Tibial nerve (tissue), 4 donors: Measurements from ENCODE around the gene SIM1.

ENCODE experiments used
- EP300 ChIP-seq, 2 donors: sonication (generic); formaldehyde crosslinking; IDR thresholded peaks; one replicate each; pipeline ENCODE4 v1.6.1; 2017; ENCODE audit warnings: antibody characterized with exemption in 2 of 2, mild to moderate bottlenecking in 1 of 2
- TF ChIP-seq, protein P1 (sequence below), 5 experiments: fragments of 200-600 bp in 3 of 5; fragments of 450-650 bp in 2 of 5; sonication (generic) in 3 of 5; IDR thresholded peaks; one replicate each; pipeline ENCODE4 v1.5.1; 2016 to 2019; ENCODE audit warnings: antibody characterized with exemption in 5 of 5, mild to moderate bottlenecking in 3 of 5, moderate library complexity in 2 of 5

DNA sequence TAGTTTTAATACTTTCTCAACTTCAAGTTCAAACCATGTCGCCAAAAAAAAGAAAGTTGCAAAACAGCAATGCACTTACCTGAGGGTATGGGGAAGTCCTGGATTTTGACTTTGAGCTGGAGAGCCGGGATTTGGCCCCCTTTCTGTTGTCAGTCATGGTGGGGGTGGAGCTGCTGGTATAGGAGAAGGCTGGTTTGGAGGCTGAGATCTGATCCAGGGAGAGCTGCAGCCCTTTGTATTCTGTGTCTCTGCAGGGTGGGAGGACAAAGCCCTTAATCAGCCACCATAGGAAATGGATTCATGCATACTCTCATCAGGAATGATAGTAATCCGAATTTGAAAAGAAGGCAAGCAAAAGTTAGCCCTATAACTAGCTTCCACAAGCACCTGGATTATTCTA is 44.0 kb downstream of the SIM1 start:
- no peak for TF ChIP-seq EP300 (IDR thresholded peaks at IDR 0.05)
- TF ChIP-seq, protein P1, sequence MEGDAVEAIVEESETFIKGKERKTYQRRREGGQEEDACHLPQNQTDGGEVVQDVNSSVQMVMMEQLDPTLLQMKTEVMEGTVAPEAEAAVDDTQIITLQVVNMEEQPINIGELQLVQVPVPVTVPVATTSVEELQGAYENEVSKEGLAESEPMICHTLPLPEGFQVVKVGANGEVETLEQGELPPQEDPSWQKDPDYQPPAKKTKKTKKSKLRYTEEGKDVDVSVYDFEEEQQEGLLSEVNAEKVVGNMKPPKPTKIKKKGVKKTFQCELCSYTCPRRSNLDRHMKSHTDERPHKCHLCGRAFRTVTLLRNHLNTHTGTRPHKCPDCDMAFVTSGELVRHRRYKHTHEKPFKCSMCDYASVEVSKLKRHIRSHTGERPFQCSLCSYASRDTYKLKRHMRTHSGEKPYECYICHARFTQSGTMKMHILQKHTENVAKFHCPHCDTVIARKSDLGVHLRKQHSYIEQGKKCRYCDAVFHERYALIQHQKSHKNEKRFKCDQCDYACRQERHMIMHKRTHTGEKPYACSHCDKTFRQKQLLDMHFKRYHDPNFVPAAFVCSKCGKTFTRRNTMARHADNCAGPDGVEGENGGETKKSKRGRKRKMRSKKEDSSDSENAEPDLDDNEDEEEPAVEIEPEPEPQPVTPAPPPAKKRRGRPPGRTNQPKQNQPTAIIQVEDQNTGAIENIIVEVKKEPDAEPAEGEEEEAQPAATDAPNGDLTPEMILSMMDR (IDR thresholded peaks at IDR 0.05): no peak
